GM12891 (cell line): Measurements from ENCODE around the gene CCDC97.
"Not testable (repeated sequence)": the region's sequence is repeated elsewhere in the genome, so short reads cannot be mapped to it uniquely, and the experiment has no call there.

ENCODE experiments used
- DNase-seq: peaks from one replicate; pipeline ENCODE4 v3.0.0; 2011; ENCODE audit warnings: low spot score; ENCODE audit not compliant: insufficient read length
- FAIRE-seq: peaks from 2 replicates; lab custom pipeline; 2011; peaks lifted over from hg19 to GRCh38; lab: Jason Lieb, UNC
- PAX5 ChIP-seq: IDR thresholded peaks from 2 replicates; pipeline ENCODE4 v1.6.1; 2011; ENCODE audit warnings: low read length, moderate library complexity, mild to moderate bottlenecking; ENCODE audit not compliant: insufficient read depth, severe bottlenecking
- POLR2A ChIP-seq: IDR thresholded peaks from 2 replicates; pipeline ENCODE4 v1.6.1; 2011; ENCODE audit warnings: low read depth, low read length, control low read depth
- POLR2AphosphoS5 ChIP-seq: IDR thresholded peaks from 2 replicates; pipeline ENCODE4 v1.6.1; 2011; ENCODE audit warnings: low read depth, low read length, control low read depth
- POU2F2 ChIP-seq: IDR thresholded peaks from 2 replicates; pipeline ENCODE4 v1.6.1; 2011; ENCODE audit warnings: low read depth, mild to moderate bottlenecking, control low read depth, low read length, moderate library complexity
- SPI1 ChIP-seq: IDR thresholded peaks from 2 replicates; pipeline ENCODE4 v1.6.1; 2011; ENCODE audit warnings: low read depth, low read length, control low read depth
- TAF1 ChIP-seq: IDR thresholded peaks from 2 replicates; pipeline ENCODE4 v1.6.1; 2011; ENCODE audit warnings: low read depth, low read length, control low read depth

Gene CCDC97

GRCh38 chr19:41362143-41362847 is 52.3 kb downstream of the CCDC97 start:
- no peak for FAIRE-seq
- TF ChIP-seq POU2F2 (no peak), PAX5 (no peak), SPI1 (no peak), POLR2A (no peak), POLR2AphosphoS5 (no peak), TAF1 (no peak)
- DNase-seq = no peak

- TF ChIP-seq SPI1 (no peak), POU2F2 (no peak), PAX5 (no peak), POLR2A (no peak), POLR2AphosphoS5 (no peak), TAF1 (no peak)
- FAIRE-seq (no peak), DNase-seq (no peak)
These were observed 53.4 kb downstream of the CCDC97 start for GRCh38 chr19:41363371-41363752.

DNA sequence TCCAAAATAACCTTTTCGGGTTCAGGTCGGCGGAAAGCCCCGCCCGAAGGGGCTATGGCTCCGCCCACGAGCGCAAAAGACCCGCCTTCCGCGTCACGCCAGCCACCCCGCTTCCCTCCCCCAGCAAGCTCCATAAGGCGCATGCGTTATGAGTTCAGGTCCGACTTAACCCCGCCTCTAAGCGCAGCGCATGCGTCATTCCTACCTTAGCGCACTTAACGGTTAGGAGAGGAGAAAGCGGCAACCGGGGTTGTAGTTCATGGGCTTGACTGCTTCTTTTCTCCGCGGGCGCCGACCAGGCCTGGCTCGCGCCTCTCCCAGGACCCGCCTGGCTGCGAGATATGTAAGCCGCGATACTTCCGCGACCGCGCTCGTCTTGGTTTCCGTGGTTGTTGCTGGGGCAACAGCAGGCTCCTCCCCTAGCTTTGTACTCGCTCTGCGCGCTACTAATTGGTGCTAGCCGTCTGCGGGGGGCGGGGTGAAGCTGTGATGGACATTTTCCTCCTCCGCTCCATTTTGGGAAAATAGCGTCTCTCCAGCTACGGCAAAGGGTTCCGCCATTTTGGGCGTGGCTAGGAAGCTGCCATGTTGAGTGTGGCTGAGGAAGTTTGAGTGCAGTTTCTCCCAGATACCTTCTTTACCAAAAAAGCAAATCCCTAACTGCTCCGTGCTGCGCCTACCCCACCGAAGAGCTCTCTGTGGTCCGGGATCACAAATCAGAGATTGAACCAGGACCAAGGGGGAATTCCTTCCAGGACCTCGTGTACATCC is 54.0 kb downstream of the CCDC97 start, which contains the start of gene B9D2:
Gene B9D2 (minus strand): TSS at position 397 of the 771 bp plus-strand sequence. CDS start 630 bp downstream, outside the sequence.
- peak; percentile 96 for FAIRE-seq
- peak; percentile 83 for DNase-seq
- no peak for TF ChIP-seq PAX5
- no peak for TF ChIP-seq POU2F2
- no peak; the same call in 1 of the 2 replicates for TF ChIP-seq TAF1
- peak; percentile 83 for TF ChIP-seq POLR2A
- peak; percentile 72 for TF ChIP-seq POLR2AphosphoS5
- 0 out of 2 replicates have a peak, but pooled peaks have one; percentile 27 for TF ChIP-seq SPI1

DNA sequence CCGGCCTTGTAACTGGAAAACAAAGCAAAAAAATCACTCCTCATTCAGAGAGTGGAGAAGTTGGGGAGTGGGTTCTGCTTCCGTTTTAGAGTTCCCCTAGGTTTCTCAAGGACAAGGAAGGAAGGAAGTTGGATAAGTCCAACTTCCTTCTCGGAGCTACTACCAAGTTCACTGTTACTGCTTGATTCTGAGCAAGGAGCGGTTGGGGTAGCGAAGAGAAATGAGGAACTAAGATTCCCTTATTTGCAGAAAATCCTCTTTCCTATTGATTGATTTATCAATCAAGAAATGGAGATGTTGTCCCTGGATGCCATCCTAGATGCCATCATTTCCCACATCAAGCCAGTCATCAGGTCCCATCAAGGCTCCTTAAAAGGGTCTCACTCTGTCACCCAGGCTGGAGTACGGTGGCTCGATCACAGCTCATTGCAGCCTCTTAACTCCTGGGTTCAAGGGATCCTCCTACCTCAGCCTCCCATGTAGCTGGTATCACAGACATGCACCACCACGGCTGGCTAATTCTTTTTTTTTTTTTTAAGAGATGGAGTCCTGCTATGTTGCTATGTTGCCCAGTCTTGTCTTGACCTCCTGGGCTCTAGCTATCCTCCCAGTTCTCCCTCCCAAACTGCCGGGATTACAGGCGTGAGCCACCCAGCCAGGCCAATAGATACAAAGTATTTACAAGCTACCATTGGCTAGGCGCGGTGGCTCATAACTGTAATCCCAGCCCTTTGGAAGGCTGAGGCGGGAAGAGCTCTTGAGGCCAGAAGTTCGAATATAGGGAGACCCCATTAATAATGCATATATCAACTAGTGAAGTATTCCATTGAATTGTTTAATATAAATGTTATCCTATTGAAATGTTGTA is 54.8 kb downstream of the CCDC97 start:
- no peak for TF ChIP-seq POU2F2
- peak; percentile 41 for TF ChIP-seq SPI1
- no peak for TF ChIP-seq PAX5
- TF ChIP-seq POLR2AphosphoS5 = no peak
- FAIRE-seq = peak; percentile 33
- no peak for DNase-seq

GRCh38 chr19:41366089-41366488 is 56.1 kb downstream of the CCDC97 start:
- no peak for DNase-seq
- FAIRE-seq = no peak
- no peak for TF ChIP-seq PAX5
- no peak for TF ChIP-seq TAF1
- no peak for TF ChIP-seq SPI1
- TF ChIP-seq POU2F2 = no peak
- no peak for TF ChIP-seq POLR2AphosphoS5
- TF ChIP-seq POLR2A = no peak

GRCh38 chr19:41367848-41368301 is 57.9 kb downstream of the CCDC97 start:
- DNase-seq = no peak
- FAIRE-seq = no peak

DNA sequence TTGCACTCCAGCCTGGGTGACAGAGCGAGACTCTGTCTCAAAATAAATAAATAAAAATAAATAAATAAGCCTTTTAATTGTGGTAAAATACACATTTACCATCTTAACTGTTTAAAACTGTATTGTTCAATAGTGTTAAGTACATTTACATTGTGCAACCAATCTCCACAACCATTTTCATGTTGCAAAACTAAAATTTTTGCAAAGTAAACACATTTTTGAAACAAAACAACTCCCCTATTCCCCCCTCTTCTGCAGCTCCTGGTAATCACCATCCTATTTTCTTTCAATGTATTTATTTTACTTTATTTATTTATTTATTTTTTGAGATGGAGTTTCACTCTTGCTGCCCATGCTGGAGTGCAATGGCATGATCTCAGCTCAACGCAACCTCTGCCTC is 59.8 kb downstream of the CCDC97 start:
- FAIRE-seq = no peak
- no peak for DNase-seq
- TF ChIP-seq PAX5 (no peak), TAF1 (no peak), SPI1 (no peak), POLR2A (no peak), POU2F2 (no peak), POLR2AphosphoS5 (no peak)

More at GRCh38 chr19:41367848-41368301, 57.9 kb downstream of the CCDC97 start:
- TF ChIP-seq SPI1 (peak; percentile 36; the same call in 1 of the 2 replicates), PAX5 (no peak)

- FAIRE-seq, DNase-seq: not testable (repeated sequence)
These were observed 61.1 kb downstream of the CCDC97 start for GRCh38 chr19:41371119-41371518.

- no peak for FAIRE-seq
- DNase-seq = no peak
- TF ChIP-seq POLR2AphosphoS5 (no peak), SPI1 (no peak), POLR2A (no peak), TAF1 (no peak), PAX5 (no peak), POU2F2 (no peak)
These were observed 61.6 kb downstream of the CCDC97 start for GRCh38 chr19:41371541-41371940.
